Measurements from ENCODE around the gene GPR161.

GPR161 gene

DNA sequence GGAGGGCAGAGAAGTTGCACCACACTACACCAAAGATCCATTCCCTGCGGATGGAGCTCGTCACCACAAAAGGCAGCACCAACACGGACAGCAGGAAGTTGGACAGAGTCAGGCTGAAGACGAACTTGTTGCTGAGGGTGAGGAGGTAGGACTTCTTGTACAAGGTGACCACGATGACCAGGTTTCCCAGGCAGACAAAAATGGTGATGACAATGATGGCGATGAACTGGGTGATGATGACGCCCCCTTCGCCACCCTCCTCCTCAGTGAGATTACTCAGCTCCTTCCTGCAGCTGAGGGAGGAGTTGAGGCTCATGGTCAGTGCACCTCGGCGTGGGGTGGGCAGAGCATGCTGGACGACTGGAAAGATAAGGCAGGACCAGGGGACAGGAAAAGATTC, 32.2 kb downstream of the GPR161 start:
- no peak overlapping the region for H3K27ac ChIP-seq
- no peak for TF ChIP-seq CTCF (conservative IDR thresholded peaks at IDR 0.05)

- no peak for TF ChIP-seq CTCF (conservative IDR thresholded peaks at IDR 0.05)
Measured at GRCh38 chr1:168102487-168102886, 34.2 kb downstream of the GPR161 start.

GRCh38 chr1:168101336-168101735, 35.4 kb downstream of the GPR161 start:
- no peak for TF ChIP-seq CTCF (conservative IDR thresholded peaks at IDR 0.05)

More at GRCh38 chr1:168102487-168102886, 34.2 kb downstream of the GPR161 start:
- H3K27ac ChIP-seq = no peak overlapping the region

GRCh38 chr1:168100315-168101002, 36.3 kb downstream of the GPR161 start:
- no peak overlapping the region for H3K27ac ChIP-seq
- no peak for TF ChIP-seq CTCF (conservative IDR thresholded peaks at IDR 0.05)

More at GRCh38 chr1:168101336-168101735, 35.4 kb downstream of the GPR161 start:
- H3K27ac ChIP-seq = no peak overlapping the region

GRCh38 chr1:168099337-168099801, 37.4 kb downstream of the GPR161 start:
- no peak for TF ChIP-seq CTCF (conservative IDR thresholded peaks at IDR 0.05)
- no peak overlapping the region for H3K27ac ChIP-seq

GRCh38 chr1:168098534-168099320, 38.0 kb downstream of the GPR161 start:
- H3K27ac ChIP-seq = no peak overlapping the region

More at GRCh38 chr1:168098534-168099320, 38.0 kb downstream of the GPR161 start:
- no peak for TF ChIP-seq CTCF (conservative IDR thresholded peaks at IDR 0.05)
